GM21390 (cell line): Measurements from ENCODE around the gene CD59.
"Not testable (repeated sequence)": the region's sequence is repeated elsewhere in the genome, so short reads cannot be mapped to it uniquely, and the experiment has no call there.

ENCODE experiments used
- ATAC-seq: cut with Tn5 transposase; IDR thresholded peaks from one replicate; pipeline ENCODE4 v1.9.1; 2021; ENCODE audit not compliant: unreplicated experiment

CD59 gene

GRCh38 chr11:33696411-33696810 is 39.8 kb downstream of the CD59 start:
- ATAC-seq = no peak

- ATAC-seq = no peak
Measured at GRCh38 chr11:33695051-33695566, 41.1 kb downstream of the CD59 start.

GRCh38 chr11:33694346-33695050 is 41.7 kb downstream of the CD59 start:
- no peak for ATAC-seq

GRCh38 chr11:33692541-33692940 is 43.7 kb downstream of the CD59 start:
- no peak for ATAC-seq

- ATAC-seq = no peak
Measured at GRCh38 chr11:33692013-33692504, 44.2 kb downstream of the CD59 start.

GRCh38 chr11:33691066-33691864 is 45.0 kb downstream of the CD59 start:
- no peak for ATAC-seq

- ATAC-seq = no peak
Measured at GRCh38 chr11:33690290-33691065, 45.7 kb downstream of the CD59 start.

- ATAC-seq = no peak
Measured at GRCh38 chr11:33689501-33689900, 46.7 kb downstream of the CD59 start.

- ATAC-seq = no peak
Measured at GRCh38 chr11:33689085-33689484, 47.1 kb downstream of the CD59 start.

GRCh38 chr11:33687733-33688479 is 48.3 kb downstream of the CD59 start:
- no peak for ATAC-seq

- ATAC-seq = no peak
Measured at GRCh38 chr11:33685082-33685481, 51.1 kb downstream of the CD59 start.

- no peak for ATAC-seq
Measured at GRCh38 chr11:33684003-33684706, 52.1 kb downstream of the CD59 start.

GRCh38 chr11:33682446-33682845 is 53.8 kb downstream of the CD59 start:
- no peak for ATAC-seq

GRCh38 chr11:33682019-33682418 is 54.2 kb downstream of the CD59 start:
- ATAC-seq = no peak

- ATAC-seq = not testable (repeated sequence)
Measured at GRCh38 chr11:33678616-33679015, 57.6 kb downstream of the CD59 start.

GRCh38 chr11:33674035-33674814 is 62.0 kb downstream of the CD59 start:
- no peak for ATAC-seq

- no peak for ATAC-seq
Measured at GRCh38 chr11:33672273-33672672, 64.0 kb downstream of the CD59 start.

GRCh38 chr11:33670250-33671011 is 65.8 kb downstream of the CD59 start:
- no peak for ATAC-seq
